ENCODE data around the gene ABCA12. TPM values are rescaled to one million over a fixed set of nuclear protein-coding genes. Genes with fewer than 3 reads are reported as not detected.

Gene ABCA12
- polyA plus RNA-seq, 1 of the 3 experiments (the other 2 are of a cell fraction) = 0.07 TPM

GRCh38 chr2:215098875-215099274 is 39.6 kb downstream of the ABCA12 start:
- Histone ChIP-seq H4K20me1 (ENCODE audit: insufficient read depth) (no peaks in the 10 kb centered on the region), H3K4me1 (ENCODE audit: control insufficient read depth in 1 of 2, insufficient read depth in 2 of 2, low read depth in 1 of 2, low read length in 1 of 2) (no peaks in the 10 kb centered on the region), H3K36me3 (replicated peaks in 1 of 2; ENCODE audit: control insufficient read depth in 1 of 2, insufficient read depth in 2 of 2, low read length in 1 of 2) (no peaks in the 10 kb centered on the region), H3K9ac (no peak overlapping the region), H3K4me3 (ENCODE audit: low read depth in 2 of 2, low read length in 1 of 2) (no peak overlapping the region), H3K9me2 (no peaks in the 10 kb centered on the region), H3K79me2 (ENCODE audit: insufficient read depth) (no peaks in the 10 kb centered on the region), H2AFZ (ENCODE audit: low read depth) (no peak overlapping the region), H3K27me3 (ENCODE audit: insufficient read depth) (no peaks in the 10 kb centered on the region), H3K9me3 (no peaks in the 10 kb centered on the region), H3K4me2 (no peak overlapping the region), H3F3A (replicated peaks; ENCODE audit: insufficient read depth) (no peaks in the 10 kb centered on the region), H3K27ac (ENCODE audit: low read depth in 2 of 2, low read length in 1 of 2) (no peak overlapping the region)
- TF ChIP-seq FOXJ3 (CRISPR knock-in tag; IDR thresholded peaks at IDR 0.05) (no peak), ELF1 (IDR thresholded peaks at IDR 0.05) (no peak), POLR2AphosphoS5 (IDR thresholded peaks at IDR 0.05; ENCODE audit: low read depth, low read length) (no peak)
- CTCF ChIA-PET = no interaction called here
- WGBS (ENCODE audit: low lambda C conversion rate) = 89% methylated on average over 6 of the region's 6 CpGs
- no peak for DNase-seq
- POLR2A ChIA-PET = no interaction called here

- Histone ChIP-seq H3K36me3 (replicated peaks in 1 of 2; ENCODE audit: control insufficient read depth in 1 of 2, insufficient read depth in 2 of 2, low read length in 1 of 2) (no peaks in the 10 kb centered on the region), H2AFZ (ENCODE audit: low read depth) (no peak overlapping the region), H3K9me3 (no peaks in the 10 kb centered on the region), H3K4me3 (ENCODE audit: low read depth in 2 of 2, low read length in 1 of 2) (no peak overlapping the region), H3K9me2 (no peaks in the 10 kb centered on the region), H3K4me2 (no peak overlapping the region), H3F3A (replicated peaks; ENCODE audit: insufficient read depth) (no peaks in the 10 kb centered on the region), H3K27me3 (ENCODE audit: insufficient read depth) (no peaks in the 10 kb centered on the region), H3K9ac (no peak overlapping the region), H3K79me2 (ENCODE audit: insufficient read depth) (no peaks in the 10 kb centered on the region), H3K4me1 (ENCODE audit: control insufficient read depth in 1 of 2, insufficient read depth in 2 of 2, low read depth in 1 of 2, low read length in 1 of 2) (no peaks in the 10 kb centered on the region), H4K20me1 (ENCODE audit: insufficient read depth) (no peaks in the 10 kb centered on the region), H3K27ac (ENCODE audit: low read depth in 2 of 2, low read length in 1 of 2) (no peak overlapping the region)
- CTCF ChIA-PET = no interaction called here
- no peak for DNase-seq
- TF ChIP-seq ZBTB33 (IDR thresholded peaks at IDR 0.05; ENCODE audit: borderline replicate concordance, low read depth) (no peak), RXRA (IDR thresholded peaks at IDR 0.05; ENCODE audit: borderline replicate concordance, low read depth) (no peak), FOXM1 (IDR thresholded peaks at IDR 0.05; ENCODE audit: low read depth) (no peak), FOSL2 (IDR thresholded peaks at IDR 0.05; ENCODE audit: borderline replicate concordance, low read depth) (no peak), USF2 (IDR thresholded peaks at IDR 0.05; ENCODE audit: borderline replicate concordance, low read depth, low read length) (no peak), RAD21 (IDR thresholded peaks at IDR 0.05; ENCODE audit: low read length) (no peak), ELF1 (IDR thresholded peaks at IDR 0.05) (no peak), IRF3 (IDR thresholded peaks at IDR 0.05; ENCODE audit: low read depth, low read length) (no peak)
- POLR2A ChIA-PET = no interaction called here
- 55% methylated on average over 5 of the region's 5 CpGs for WGBS (ENCODE audit: low lambda C conversion rate)
These were observed 54.3 kb downstream of the ABCA12 start for GRCh38 chr2:215084080-215084479.
